ENCODE results near the gene DIAPH2.

The DIAPH2 gene

DNA sequence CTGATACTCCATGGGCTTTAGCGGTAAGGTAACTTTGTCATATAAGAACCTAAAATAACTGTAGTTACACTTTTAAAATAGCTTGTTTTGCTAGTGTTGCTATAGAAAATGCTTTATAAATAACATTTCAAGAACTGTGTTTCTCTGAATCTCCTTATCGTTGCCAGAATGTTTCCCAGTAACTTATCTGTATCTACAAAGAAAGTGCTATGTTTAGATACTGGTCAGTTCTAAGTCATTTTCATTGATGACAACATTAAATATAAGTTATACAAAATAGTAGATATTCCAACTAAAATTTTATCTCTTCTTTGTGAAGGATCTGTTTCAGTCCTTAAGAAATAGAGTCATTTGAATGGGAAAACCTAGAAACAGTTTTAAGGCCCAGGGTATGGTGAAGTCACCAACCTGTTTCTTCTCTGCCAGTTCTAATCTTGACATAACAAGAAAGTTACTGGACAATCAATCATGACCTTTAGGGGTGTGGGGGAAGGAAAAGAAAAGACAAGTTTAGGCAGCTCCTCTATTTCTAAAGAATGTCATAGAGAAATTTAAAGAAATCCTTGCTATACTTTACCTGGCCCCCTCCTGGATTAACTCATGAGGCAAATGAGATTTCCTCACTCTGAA lies 625.0 kb downstream of the DIAPH2 start:
- DNase-seq (ENCODE audit: low spot score) = no peak

DNA sequence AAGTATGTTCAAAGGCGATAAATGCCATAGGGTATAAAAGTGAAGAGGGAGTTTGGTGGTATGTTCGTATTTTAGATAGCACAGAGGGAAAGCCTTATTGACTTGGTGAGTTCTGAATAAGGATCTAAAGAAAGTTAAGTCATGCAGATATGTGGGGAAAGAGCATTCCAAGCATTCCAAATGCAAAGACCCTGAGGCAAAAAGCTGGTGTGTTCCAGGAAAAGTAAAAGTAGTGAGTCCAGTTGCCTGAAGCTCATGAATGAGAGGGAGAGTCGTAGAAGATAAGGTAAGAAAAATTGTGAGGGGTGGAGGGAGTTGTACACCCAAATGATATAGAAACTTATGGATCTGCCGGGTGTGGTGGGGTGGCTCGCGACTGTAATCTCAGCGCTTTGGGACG lies 625.7 kb downstream of the DIAPH2 start:
- no peak for DNase-seq (ENCODE audit: low spot score)

- DNase-seq (ENCODE audit: low spot score) = no peak
Observed at GRCh38 chrX:97311066-97311778, 626.6 kb downstream of the DIAPH2 start.

GRCh38 chrX:97314345-97314744 lies 629.7 kb downstream of the DIAPH2 start:
- no peak for DNase-seq (ENCODE audit: low spot score)

GRCh38 chrX:97315939-97316338 lies 631.3 kb downstream of the DIAPH2 start:
- DNase-seq (ENCODE audit: low spot score) = no peak

- DNase-seq (ENCODE audit: low spot score) = no peak
Observed at GRCh38 chrX:97320305-97320704, 635.7 kb downstream of the DIAPH2 start.

- no peak for DNase-seq (ENCODE audit: low spot score)
Observed at GRCh38 chrX:97322401-97322800, 637.8 kb downstream of the DIAPH2 start.

GRCh38 chrX:97326456-97326855 lies 641.8 kb downstream of the DIAPH2 start:
- no peak for DNase-seq (ENCODE audit: low spot score)

DNA sequence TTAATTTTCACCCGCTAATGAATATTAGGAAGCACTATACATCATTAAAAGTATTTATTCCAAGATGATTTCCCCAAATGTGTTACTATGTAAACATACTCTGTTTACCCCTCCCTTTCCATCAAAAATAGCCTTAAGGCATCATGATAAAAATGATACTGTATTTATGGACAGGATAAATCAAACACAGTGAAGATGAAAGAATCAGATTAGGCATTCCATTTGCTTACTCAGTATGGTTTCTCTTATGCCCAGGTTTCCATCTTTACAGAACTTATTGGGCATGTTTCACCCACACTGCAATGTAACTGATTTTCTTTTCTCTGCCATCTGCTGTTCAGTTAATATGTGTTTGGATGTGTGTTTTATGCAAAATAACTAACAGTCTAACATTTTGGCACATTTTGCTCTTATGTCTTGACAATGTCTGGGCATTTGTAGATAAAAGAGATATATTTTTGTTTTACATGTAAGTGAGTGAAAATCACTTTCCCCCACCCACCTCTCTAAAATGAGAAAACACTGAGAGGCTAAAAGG lies 644.3 kb downstream of the DIAPH2 start:
- peak; percentile 1 for DNase-seq (ENCODE audit: low spot score)

- DNase-seq (ENCODE audit: low spot score) = no peak
Observed at GRCh38 chrX:97330151-97330550, 645.5 kb downstream of the DIAPH2 start.

GRCh38 chrX:97332963-97333362 lies 648.3 kb downstream of the DIAPH2 start:
- no peak for DNase-seq (ENCODE audit: low spot score)

- DNase-seq (ENCODE audit: low spot score) = no peak
Observed at GRCh38 chrX:97334850-97335249, 650.2 kb downstream of the DIAPH2 start.

- DNase-seq (ENCODE audit: low spot score) = no peak
Observed at GRCh38 chrX:97344724-97345123, 660.1 kb downstream of the DIAPH2 start.

- DNase-seq (ENCODE audit: low spot score) = no peak
Observed at GRCh38 chrX:97358941-97359340, 674.3 kb downstream of the DIAPH2 start.

DNA sequence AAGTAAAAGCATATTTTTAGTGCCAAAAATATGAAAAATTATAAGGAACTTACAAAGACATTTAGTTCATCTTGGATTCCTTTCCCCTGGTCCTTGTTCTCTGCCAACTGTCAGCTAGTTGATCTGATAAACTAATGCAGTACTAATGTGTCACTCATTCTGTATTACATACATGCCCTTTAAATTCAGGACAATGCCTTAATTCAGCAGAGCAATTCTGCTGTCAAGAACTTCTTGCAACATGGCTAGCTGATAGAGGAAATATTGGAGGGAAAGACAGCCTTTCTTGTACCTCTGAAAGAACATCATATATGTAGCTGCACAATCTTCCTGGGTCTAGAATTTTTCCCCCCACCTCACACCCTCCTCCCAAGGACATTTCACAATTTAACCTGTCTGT lies 679.2 kb downstream of the DIAPH2 start:
- DNase-seq (ENCODE audit: low spot score) = no peak

- no peak for DNase-seq (ENCODE audit: low spot score)
Observed at GRCh38 chrX:97366237-97366636, 681.6 kb downstream of the DIAPH2 start.

DNA sequence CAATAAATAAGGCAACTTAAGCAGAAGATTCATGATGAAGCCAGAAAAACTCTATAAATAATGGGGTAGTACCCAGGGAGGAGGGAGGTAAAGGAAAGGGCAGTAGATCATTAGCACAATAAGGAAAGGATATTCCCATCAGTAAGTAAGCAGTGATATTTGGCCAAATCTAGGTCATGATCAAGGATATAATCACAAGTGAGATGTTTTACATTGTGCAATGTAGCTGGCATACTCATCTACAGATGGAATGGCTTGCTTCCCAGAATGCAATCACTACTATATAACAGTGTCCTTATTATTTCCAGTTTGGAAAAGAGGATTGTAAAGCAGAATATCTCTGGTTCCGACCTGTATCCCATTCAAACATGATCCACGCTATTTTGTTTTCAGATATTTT lies 682.5 kb downstream of the DIAPH2 start:
- DNase-seq (ENCODE audit: low spot score) = peak; percentile 1

- no peak for DNase-seq (ENCODE audit: low spot score)
Observed at GRCh38 chrX:97369947-97370346, 685.3 kb downstream of the DIAPH2 start.

- DNase-seq (ENCODE audit: low spot score) = no peak
Observed at GRCh38 chrX:97372001-97372766, 687.5 kb downstream of the DIAPH2 start.

- no peak for DNase-seq (ENCODE audit: low spot score)
Observed at GRCh38 chrX:97374266-97374665, 689.6 kb downstream of the DIAPH2 start.

GRCh38 chrX:97380200-97380599 lies 695.6 kb downstream of the DIAPH2 start:
- no peak for DNase-seq (ENCODE audit: low spot score)

GRCh38 chrX:97384685-97385084 lies 700.0 kb downstream of the DIAPH2 start:
- no peak for DNase-seq (ENCODE audit: low spot score)

GRCh38 chrX:97387004-97387403 lies 702.4 kb downstream of the DIAPH2 start:
- no peak for DNase-seq (ENCODE audit: low spot score)
